ENCODE measurements around the gene HIGD1A.

- TF ChIP-seq CTCF (conservative IDR thresholded peaks at IDR 0.05; ENCODE audit: low read depth, low read length) (no peak), EZH2phosphoT487 (IDR thresholded peaks at IDR 0.05; ENCODE audit: borderline replicate concordance, low read length) (no peak), EZH2 (IDR thresholded peaks at IDR 0.05; ENCODE audit: low read length, unreplicated experiment) (no peak)
Measured at GRCh38 chr3:42836150-42837123, 32.1 kb upstream of the HIGD1A start.

All from PC-3 (cell line).